ENCODE measurements around the gene ARID5B.

Gene ARID5B

GRCh38 chr10:62121187-62121530 is 219.7 kb downstream of the ARID5B start:
- H3K4me3 ChIP-seq (replicated peaks in 1 of 2; ENCODE audit: low read depth in 2 of 2, low read length in 2 of 2), result no peak overlapping the region
- no peak for TF ChIP-seq CTCF (IDR thresholded peaks at IDR 0.05; ENCODE audit: low read depth, low read length)
- DNase-seq (ENCODE audit: low read depth in 2 of 2), result peak in 1 of 2 donors; percentile 52

- no peak for DNase-seq (ENCODE audit: low read depth in 2 of 2)
- no peak overlapping the region for H3K4me3 ChIP-seq (replicated peaks in 1 of 2; ENCODE audit: low read depth in 2 of 2, low read length in 2 of 2)
- no peak for TF ChIP-seq CTCF (IDR thresholded peaks at IDR 0.05; ENCODE audit: low read depth, low read length)
Measured at GRCh38 chr10:62127975-62128374, 226.5 kb downstream of the ARID5B start.

- no peak overlapping the region for H3K4me3 ChIP-seq (replicated peaks in 1 of 2; ENCODE audit: low read depth in 2 of 2, low read length in 2 of 2)
- no peak for TF ChIP-seq CTCF (IDR thresholded peaks at IDR 0.05; ENCODE audit: low read depth, low read length)
- DNase-seq (ENCODE audit: low read depth in 2 of 2), result peak; percentile 94 to 95
Measured at GRCh38 chr10:62130948-62131347, 229.4 kb downstream of the ARID5B start.

- TF ChIP-seq CTCF (IDR thresholded peaks at IDR 0.05; ENCODE audit: low read depth, low read length), result no peak
- peak in 1 of 2 donors; percentile 18 for DNase-seq (ENCODE audit: low read depth in 2 of 2)
- no peak overlapping the region for H3K4me3 ChIP-seq (replicated peaks in 1 of 2; ENCODE audit: low read depth in 2 of 2, low read length in 2 of 2)
Measured at GRCh38 chr10:62131724-62132123, 230.2 kb downstream of the ARID5B start.

- H3K4me3 ChIP-seq (replicated peaks in 1 of 2; ENCODE audit: low read depth in 2 of 2, low read length in 2 of 2), result no peak overlapping the region
- no peak for TF ChIP-seq CTCF (IDR thresholded peaks at IDR 0.05; ENCODE audit: low read depth, low read length)
- no peak for DNase-seq (ENCODE audit: low read depth in 2 of 2)
Measured at GRCh38 chr10:62133618-62134017, 232.1 kb downstream of the ARID5B start.

GRCh38 chr10:62136931-62137330 is 235.4 kb downstream of the ARID5B start:
- no peak for TF ChIP-seq CTCF (IDR thresholded peaks at IDR 0.05; ENCODE audit: low read depth, low read length)
- no peak for DNase-seq (ENCODE audit: low read depth in 2 of 2)

More at GRCh38 chr10:62136931-62137330, 235.4 kb downstream of the ARID5B start:
- no peak overlapping the region for H3K4me3 ChIP-seq (replicated peaks in 1 of 2; ENCODE audit: low read depth in 2 of 2, low read length in 2 of 2)
